CD4-positive, alpha-beta T cell treated with Interleukin-4 for 1 hour (primary cell): ENCODE results near the gene PNMT.

Experiments
- DNase-seq, 2 donors: peaks; one replicate each; pipeline ENCODE4 v3.0.0-alpha.2; 2020 to 2022

The PNMT gene

DNA sequence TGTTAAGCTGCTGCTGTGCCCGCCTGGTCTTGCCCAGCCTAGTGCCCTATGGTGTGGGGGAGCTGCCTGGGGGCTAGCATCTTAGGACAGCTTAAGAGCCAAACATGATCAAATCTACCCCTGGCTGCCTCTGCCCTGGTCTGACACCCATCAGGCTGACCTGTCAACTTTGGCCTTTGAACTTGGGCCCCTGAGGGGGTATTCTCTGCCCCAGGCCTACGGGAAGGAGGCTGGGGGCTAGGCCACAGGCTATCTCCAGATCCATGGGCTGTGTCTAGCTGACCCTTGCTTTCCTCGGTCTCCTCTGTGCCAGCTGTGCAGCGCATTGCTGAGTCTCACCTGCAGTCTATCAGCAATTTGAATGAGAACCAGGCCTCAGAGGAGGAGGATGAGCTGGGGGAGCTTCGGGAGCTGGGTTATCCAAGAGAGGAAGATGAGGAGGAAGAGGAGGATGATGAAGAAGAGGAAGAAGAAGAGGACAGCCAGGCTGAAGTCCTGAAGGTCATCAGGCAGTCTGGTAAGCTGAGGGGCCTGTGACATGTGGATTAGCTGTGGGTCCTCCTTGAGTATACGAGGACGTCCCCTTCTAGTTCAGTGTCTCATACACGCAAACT is 34.6 kb upstream of the PNMT start:
- DNase-seq, result no peak

DNA sequence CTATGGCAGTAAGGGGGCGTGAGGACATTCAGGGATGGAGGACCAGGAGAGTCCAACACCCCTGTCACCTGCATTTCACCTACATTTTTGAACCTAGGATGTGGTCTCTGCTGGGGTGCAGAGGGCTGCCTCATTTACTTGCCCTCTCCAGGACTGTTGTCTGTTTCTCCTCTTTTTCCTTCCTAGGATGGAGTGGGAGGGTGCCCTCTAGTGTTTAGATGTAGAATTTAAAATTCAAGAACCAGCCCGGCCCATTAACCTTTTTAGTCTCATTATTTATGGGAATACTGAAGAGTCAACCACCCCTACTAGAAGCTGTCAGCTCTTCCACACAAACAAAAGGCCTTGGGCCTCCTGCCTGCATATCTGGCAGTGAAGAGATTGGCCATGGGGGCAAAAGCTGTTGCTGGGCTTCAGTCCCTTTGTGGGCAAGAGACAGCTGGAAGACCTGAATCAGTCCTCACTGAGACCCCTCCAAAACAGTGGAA is 33.8 kb upstream of the PNMT start:
- peak in 1 of 2 donors; percentile 57 for DNase-seq

DNA sequence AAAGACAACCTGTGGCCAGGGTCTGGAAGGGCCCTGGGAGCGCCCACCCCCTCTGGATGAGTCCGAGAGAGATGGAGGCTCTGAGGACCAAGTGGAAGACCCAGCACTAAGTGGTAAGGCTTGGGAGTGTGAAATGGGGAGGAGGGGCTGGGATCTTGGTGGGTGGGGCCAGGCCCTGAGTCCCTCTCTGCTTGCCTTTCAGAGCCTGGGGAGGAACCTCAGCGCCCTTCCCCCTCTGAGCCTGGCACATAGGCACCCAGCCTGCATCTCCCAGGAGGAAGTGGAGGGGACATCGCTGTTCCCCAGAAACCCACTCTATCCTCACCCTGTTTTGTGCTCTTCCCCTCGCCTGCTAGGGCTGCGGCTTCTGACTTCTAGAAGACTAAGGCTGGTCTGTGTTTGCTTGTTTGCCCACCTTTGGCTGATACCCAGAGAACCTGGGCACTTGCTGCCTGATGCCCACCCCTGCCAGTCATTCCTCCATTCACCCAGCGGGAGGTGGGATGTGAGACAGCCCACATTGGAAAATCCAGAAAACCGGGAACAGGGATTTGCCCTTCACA is 32.6 kb upstream of the PNMT start:
- no peak for DNase-seq

DNA sequence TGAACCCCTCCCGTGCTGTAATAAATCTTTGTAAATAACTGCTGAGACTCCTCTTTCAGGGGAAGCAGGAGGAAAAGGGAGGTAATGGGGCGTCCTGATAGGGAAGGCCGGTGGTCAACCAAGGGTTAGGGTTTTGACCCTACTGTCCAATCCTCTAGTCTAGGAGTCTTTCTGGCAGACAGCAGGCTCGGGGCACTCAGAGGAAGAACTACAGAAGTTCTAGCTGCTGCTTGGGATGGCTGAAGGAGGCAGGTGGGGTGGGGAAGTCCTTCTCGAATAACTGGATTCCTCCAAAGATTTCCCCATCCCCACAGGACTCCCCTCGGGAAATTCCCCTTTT is 31.7 kb upstream of the PNMT start:
- no peak for DNase-seq

DNA sequence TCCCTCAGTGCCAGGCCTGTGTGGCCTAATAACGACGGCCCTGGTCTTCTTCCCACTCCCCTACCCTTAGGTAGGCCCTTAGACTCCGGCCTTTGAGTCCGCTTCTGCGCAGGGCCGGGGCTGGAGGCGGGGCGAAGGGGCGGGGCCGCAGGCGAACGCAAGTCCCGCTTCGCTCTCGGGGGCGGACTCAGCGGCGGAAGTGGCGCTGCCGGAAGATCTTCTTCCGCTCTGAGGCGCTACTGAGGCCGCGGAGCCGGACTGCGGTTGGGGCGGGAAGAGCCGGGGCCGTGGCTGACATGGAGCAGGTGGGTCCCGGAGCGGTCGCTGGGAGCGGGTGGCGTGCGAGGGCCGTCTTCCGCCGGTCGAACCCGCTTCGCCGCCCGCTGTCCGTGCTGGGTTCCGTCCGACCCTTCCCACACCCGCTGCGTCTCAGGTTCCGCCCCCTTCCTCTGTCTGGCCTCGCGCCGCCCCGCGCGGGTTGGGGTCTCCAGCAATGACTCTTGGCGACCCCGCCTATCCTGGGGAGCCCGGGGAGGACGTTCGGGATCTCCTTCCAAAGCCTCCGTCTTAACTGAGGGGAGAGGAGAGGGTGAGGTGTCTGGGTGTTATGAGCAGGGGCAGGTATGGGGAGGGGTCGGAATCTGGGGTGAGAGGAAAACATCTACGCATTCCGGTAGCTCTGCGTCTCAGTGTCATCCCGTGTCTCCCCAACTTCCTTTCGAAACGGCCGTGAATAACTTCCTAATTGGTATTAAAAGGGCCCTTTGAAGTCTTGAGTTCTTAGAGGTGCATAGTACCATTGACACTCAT is 31.1 kb upstream of the PNMT start, which contains the start of gene STARD3:
Gene STARD3 (plus strand): TSS at position 218 of the 810 bp plus-strand sequence. CDS start 16,388 bp downstream, outside the sequence.
- DNase-seq, result peak; percentile 90

DNA sequence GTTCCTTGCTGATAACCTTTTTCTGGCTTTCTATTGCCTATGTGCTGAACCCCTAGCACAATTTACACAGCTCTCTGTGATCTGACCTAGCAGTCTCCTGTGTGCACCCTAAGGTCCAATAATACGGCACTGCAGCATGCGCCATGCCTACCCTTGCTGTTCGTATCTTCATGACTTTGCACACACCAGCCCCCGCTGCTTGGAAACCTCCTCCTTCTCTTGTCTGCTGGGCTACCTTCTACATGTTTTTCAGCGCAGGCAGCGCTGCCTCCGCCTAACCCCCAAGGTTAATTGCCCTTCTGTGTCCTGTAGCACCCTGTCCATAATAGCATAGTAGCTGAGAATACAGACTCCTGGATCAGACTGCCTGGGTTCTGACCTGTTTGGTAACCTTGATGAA is 29.9 kb upstream of the PNMT start:
- no peak for DNase-seq

DNA sequence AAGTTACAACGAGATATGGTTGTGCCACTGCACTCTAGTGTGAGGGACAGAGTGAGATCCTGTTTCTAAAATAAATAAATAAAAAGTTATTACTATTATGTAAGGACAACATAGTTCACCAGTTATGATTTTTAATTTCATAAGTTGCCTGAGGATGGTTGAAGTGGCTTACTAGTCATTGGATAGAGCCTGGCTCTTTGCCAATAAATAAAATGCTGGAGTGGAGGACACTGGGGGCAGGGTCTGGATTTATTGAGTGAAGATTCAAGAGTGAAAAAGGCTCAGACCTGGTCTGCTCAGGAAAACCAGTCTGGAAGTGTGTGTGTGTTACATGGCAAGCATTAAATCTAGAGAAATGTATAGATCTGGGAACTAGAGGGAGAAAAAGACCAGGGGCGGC is 29.2 kb upstream of the PNMT start:
- no peak for DNase-seq

DNA sequence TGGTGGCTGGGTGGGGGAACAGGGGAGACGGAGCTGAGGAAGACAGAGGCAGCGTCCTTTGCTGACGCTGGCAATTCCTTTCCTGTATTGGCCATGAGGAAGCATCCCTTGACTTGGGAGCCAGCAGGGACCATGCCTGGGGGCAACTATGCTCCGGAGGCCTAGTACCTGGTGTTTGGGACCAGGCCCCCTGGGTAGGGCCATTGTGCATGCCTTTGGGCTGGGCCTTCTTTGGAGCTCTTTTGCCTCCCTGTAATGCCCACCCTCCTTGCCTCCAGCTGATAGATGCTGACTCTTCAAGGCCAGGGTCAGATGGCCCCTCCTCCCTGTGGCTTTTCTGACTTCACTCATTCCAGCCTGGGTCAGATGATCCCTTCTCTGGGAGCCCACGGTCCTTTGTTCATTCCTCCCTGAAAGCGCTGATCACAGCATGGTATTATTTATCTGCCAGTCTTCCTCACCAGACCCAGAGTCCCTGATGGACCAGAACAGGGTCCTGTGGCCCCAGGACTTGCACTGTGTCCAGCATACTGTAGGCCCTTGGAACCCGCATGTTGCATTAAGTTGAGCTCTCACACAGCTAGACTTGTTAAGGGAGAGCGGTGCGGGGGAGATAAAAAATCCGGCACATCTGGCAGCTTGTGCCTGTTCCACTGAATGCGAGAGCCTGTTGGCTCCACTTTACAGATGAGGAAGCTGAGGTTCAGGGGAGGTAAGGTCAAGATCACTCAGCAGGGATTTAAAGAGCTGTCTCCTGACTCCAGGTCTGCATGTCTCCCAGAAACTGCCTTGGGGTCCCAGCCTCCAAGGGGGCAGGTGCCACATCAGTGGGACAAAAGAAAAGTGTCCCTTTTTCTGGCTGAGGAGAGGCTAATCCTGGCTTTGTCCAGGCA is 28.4 kb upstream of the PNMT start:
- DNase-seq, result no peak

DNA sequence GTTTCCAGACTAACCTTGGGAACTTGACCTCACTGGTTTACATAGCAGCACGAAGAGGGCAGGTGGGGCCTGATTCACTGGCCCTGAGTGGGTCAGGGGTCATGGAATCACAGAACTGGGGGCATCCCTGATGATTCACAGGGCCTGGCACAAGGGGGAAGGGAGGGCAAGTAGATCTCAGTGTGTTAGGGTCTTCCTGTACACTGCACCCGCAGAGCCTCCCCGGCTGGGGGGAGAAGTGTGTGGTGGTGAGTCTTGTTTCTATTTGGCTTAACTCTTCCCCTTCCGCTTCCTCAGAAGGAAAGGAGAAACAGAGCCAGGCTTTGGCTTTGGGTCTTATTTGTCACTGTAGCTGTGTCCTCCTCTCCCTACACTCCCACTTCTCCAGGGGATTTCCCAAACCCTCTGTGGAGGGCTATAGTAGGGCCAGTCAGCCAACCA is 27.6 kb upstream of the PNMT start:
- no peak for DNase-seq

DNA sequence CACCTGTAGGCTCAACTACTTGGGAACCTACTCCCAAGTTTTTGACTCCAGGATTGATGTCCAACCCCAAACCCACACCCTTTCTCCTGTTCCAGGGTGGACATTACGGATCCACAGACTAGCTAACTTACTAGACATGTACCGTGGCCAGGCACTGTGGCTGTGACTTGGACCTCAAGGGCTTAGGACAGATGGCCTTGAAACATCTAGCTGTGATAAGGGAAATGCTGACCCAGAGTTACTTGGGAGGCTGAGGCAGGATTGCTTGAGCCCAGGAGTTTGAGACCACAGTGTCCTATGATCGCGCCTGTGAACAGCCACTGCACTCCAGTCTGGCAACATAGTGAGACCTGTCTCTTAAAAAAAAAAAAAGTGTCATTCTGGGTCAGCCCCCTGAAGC is 27.2 kb upstream of the PNMT start:
- DNase-seq, result no peak

DNA sequence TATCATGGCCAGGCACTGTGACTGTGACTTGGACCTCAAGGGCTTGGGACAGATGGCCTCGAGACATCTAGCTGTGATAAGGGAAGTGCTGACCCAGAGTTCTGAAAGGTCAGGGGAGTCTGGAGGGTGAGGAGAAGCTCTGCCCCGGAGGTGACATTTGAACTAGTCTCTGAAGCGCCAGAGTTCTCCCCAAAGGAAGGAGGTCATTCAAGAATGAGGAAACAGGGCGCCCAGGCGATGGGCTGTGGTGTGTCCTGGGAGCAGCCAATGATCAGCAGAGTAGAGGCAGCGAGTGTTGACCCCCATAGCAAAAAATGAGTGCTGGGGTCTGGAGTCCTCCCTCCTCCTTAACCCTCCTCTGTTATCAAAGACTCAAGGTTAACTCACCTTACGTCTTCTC is 26.4 kb upstream of the PNMT start:
- no peak for DNase-seq

DNA sequence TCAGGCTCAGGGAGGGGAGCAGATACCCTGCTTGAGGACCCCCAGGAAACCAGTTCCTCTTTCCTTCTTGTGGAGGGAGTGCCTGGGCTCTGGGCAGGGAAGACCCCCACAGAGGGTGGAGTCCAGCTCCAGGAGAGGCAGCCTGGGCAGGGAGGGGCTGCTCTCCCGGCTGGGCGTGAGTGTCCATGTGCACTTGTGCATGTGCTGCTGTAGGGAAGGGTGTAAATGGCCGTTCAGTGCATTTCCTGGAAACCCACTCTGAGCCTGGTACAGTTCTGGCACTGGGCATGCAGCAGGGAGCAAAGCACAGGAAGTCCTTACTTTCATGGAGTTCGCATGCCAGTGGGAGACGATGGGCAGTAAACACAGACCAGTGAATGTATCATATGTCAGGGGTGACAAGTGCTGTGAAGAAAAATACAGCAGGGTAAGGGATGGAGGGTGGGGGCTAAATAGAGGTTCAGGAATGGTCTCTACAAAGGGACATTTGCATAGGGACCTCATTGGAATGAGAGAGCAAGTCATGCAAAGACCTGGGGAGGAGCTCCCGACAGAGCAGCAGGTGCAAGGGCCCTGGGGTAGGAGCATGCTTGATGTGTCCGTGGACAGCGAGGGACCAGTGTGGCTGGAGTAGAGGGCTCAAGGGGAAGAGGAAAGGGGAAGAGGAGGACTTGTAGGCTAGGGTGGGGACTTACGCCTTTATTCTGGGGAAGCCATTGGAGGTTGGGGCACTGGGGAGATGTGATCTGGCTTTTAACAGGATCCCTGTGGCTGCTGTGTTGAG is 25.8 kb upstream of the PNMT start:
- no peak for DNase-seq

DNA sequence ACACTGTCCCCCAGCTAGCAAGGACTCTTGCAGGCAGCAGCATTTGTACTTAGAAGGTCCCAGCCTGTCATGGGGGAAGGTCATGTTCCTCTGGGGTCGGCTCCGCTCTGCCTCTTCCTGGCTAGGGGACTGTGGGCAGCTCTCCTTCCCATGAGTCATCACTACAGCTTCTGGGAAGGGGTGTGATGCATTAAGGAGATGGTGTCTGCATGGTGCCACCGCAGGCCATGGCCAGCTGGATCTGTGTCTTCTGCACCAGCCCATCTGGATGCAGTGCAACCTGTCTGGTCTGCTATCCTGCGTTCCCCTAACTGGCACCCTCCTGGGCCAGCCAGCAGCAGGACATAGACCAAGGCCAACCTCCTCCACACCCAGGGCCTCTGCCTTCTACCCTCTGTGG is 25.0 kb upstream of the PNMT start:
- DNase-seq, result no peak

DNA sequence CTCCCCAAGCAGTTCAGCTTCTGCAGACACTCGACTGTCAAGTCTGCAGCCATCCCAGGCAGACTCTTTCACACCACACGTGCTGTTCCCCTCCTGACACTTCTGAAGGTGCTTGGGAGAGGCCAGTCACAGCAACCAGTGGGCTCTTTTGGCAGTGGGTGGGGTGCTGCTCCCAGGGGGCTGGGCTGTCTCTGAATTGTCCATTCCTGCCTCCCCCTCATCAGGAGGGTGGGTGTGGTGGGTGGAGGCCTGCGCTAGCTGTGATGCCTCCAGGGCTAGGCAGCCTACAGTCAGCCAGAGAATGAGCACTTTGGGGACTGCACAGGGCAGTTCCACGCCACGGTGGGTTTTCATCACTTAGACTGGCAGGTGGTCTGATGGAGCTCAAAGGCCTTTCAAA is 21.0 kb upstream of the PNMT start:
- no peak for DNase-seq

DNA sequence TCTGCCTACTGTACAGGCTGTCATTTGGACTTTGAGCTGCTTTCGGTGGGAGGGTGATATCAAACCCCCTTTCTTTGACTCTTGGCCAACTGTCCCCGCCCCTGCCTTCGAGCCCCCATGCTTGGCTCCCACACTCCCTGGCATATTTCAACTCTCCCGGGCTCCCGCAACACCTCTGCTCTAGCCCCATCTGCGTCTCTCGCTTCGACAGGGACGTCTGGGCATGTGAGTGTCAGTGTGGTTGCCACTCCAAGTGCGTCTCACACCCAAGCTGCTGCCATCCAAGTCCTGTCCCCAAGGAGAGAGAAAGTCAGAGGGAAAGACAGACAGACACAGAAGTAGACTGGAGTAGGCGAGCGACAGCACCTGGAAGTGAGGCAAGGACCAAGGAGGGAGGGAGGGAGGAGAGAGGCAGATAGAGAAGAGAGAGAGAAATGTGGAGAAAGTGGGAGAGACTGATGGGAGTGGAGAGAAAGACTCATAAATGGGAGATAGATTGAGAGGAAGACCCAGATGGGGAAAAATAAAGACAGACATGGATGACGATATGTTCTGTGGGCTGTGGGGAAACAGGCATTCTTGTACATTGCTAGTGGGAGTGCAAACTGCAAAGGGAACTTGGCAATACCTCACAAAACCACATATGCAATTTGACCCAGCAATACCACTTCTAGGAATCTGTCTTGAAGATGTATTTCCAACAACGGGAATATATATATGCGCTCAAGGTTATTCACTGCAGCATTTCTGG is 19.5 kb upstream of the PNMT start:
- no peak for DNase-seq

DNA sequence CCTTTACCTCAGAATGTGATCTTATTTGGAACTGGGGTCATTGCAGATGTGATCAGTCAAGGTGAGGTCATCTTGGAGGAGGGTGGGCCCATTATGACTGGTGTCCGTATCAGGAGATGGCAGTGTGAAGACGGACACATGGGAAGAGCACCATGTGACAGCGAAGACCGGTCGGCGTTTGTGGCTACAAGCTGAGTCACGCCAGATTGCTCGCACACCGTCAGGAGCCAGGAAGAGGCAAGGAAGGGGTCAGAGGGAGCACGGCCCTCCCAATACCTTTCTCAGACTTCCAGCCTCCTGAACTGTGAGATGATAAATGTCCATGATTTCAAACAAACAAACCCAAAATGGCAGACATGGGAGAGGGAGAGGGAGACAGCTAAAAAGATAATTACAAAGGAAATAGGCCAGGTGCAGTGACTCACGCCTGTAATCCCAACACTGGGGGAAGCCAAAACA is 18.1 kb upstream of the PNMT start:
- no peak for DNase-seq

DNA sequence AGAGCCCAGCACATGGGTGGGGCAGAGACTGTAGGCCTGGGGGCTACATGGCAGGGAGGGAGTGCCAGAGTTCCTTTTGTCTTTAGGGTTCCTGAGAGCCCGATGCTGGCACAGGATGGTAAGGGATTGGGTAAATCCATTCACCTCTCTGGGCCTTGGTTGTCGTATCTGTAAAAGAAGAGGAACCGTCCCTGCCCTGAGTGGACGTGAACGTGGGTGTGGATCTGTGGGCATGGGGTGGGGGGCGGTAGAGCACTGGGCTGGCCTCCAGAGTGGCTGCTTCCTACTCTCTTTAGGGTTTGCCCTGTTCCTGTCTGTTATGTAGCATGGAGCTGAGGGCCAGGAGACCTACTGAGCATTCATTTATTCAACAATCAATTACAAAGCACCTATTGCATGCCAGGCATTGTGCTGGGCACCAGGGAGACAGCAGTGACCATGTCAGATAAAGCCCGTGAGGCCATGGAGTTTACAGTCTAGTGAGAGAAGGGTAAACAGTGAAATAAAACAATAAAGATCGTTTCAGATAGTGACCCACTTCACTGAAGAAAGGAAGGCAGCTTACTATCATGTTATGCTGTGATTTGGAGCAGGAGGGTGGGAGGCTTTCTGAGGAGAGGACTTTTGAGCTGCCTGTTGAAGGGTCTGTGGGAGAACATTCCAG is 16.2 kb upstream of the PNMT start:
- DNase-seq, result no peak

DNA sequence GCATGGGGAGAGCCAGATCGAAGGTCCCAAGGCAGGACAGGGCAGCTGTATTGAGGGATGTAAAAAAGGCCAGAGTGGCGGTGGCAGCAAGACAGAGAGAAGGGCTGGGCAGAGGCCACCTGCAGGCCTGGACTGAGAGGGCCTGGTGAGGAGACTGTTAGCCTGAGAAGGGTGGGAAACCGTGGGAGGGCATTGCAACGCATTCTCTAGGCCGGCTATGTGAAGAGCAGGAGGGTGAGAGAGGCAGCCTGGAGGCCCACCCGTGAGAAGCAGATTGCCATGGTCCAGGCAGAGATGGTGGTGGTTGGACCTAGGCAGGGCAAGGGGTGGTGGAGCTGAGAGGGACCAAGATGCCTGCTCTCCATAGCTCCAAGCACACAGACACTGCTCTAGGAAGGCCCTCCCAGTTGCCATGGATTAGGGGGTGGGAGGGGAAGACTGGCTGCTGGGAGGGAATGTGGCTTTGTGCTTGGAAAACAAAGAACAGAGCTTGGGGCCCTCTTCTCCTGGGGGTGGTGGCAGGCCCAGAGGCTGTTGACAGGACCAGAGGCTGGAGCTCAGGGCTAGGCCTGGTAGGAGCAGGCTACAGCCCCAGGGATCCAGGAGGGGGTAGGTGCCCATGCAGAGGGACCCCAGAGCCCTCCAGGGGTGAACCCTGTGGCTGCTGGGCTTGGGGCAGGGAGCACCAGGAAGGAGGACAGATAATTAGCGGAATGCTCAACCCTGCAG is 15.5 kb upstream of the PNMT start:
- no peak for DNase-seq

DNA sequence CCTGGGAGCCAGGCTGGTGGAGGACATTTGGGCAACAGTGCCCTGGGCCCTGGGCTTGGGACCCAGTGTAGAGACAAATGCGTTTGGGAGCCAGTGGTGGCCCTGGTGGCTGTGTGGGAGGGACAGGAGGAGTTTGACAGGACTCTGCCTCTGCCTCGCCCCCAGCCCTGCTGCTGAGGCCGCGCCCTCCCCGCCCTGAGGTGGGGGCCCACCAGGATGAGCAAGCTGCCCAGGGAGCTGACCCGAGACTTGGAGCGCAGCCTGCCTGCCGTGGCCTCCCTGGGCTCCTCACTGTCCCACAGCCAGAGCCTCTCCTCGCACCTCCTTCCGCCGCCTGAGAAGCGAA is 15.0 kb upstream of the PNMT start:
- DNase-seq, result no peak

DNA sequence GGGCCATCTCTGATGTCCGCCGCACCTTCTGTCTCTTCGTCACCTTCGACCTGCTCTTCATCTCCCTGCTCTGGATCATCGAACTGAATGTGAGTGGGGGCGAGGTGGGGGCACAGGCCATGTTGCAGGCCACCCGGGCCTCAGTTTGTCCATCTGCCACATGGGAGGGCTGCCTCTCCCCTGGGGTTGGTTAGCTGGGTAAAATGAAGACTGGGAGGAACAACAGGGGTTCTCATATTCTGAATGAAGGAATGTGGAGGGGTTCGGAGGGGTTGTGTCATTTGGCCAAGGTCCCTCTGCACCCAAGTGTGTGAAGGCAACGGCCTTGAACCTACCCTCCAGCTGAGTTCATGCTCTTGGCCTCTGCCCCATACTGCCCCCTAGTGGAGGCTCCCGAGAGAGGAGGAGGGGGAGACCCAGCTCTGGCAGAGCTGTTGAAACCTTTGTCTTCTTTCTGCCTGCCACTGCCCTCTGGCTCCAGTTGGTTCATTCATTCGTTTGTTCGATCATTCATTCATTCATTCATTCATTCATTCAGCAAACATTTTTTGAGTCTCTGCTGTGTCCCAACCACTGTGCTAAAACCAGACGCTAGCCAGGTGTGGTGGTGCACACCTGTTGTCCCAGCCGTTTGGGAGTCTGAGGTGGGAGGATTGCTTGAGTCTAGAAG is 14.5 kb upstream of the PNMT start:
- peak; percentile 76 to 79 for DNase-seq
